Neural cell (in vitro differentiated cells): ENCODE measurements around the gene HOXA10. TPM values are rescaled to one million over a fixed set of nuclear protein-coding genes. Genes with fewer than 3 reads are reported as not detected.

Experiments used
- H2AFZ ChIP-seq: fragments of 200-600, 300-800 bp; sonication (generic), shearing (Covaris generic); 2 replicates; pipeline ENCODE4 v1.6.0; 2014; ENCODE audit warnings: low read depth, mild to moderate bottlenecking, antibody characterized with exemption, low read length, moderate library complexity
- H3F3A ChIP-seq: fragments of 200-600 bp; shearing (Covaris generic); 2 replicates; pipeline ENCODE4 v1.6.1; 2016; ENCODE audit warnings: mild to moderate bottlenecking, moderate library complexity, mixed read lengths, antibody characterized with exemption, low read length; ENCODE audit not compliant: insufficient read depth, poor library complexity, severe bottlenecking
- H3K27ac ChIP-seq: fragments of 200-600, 300-800 bp; sonication (generic), shearing (Covaris generic); 2 replicates; pipeline ENCODE4 v1.5.1; 2014; ENCODE audit warnings: mild to moderate bottlenecking, low read length, moderate library complexity
- H3K27me3 ChIP-seq: fragments of 300-800, 200-600 bp; sonication (generic), shearing (Covaris generic); 2 replicates; pipeline ENCODE4 v1.6.0; 2014; ENCODE audit warnings: mild to moderate bottlenecking, low read depth, low read length, moderate library complexity; ENCODE audit not compliant: insufficient read depth
- H3K36me3 ChIP-seq: fragments of 300-800, 200-600 bp; sonication (generic), shearing (Covaris generic); 2 replicates; pipeline ENCODE4 v1.5.1; 2014; ENCODE audit warnings: mild to moderate bottlenecking, antibody characterized with exemption, low read length, moderate library complexity; ENCODE audit not compliant: insufficient read depth
- H3K4me2 ChIP-seq: fragments of 300-800, 200-600 bp; sonication (generic), shearing (Covaris generic); 2 replicates; pipeline ENCODE4 v1.6.0; 2014; ENCODE audit warnings: mild to moderate bottlenecking, low read length
- H3K4me3 ChIP-seq: fragments of 300-800, 200-600 bp; sonication (generic), shearing (Covaris generic); 2 replicates; pipeline ENCODE4 v1.5.1; 2014; ENCODE audit warnings: mild to moderate bottlenecking, low read length, moderate library complexity
- H3K79me2 ChIP-seq: fragments of 200-600 bp; shearing (Covaris generic); replicated peaks from 2 replicates; pipeline ENCODE4 v1.6.0; 2014; ENCODE audit warnings: mild to moderate bottlenecking, low read length, moderate library complexity; ENCODE audit not compliant: insufficient read depth
- H3K9ac ChIP-seq: fragments of 300-800, 200-600 bp; sonication (generic), shearing (Covaris generic); 2 replicates; pipeline ENCODE4 v1.6.1; 2016; ENCODE audit warnings: mild to moderate bottlenecking, low read length, mixed read lengths
- H3K9me2 ChIP-seq: fragments of 200-600 bp; shearing (Covaris generic); 2 replicates; pipeline ENCODE4 v1.6.1; 2016; ENCODE audit warnings: mild to moderate bottlenecking, low read length, mixed read lengths; ENCODE audit not compliant: insufficient read depth
- H3K9me3 ChIP-seq: fragments of 200-600, 300-800 bp; sonication (generic), shearing (Covaris generic); 2 replicates; pipeline ENCODE4 v1.6.1; 2016; ENCODE audit warnings: mild to moderate bottlenecking, mixed run types, low read length, moderate library complexity, mixed read lengths
- H4K20me1 ChIP-seq: fragments of 200-600 bp; shearing (Covaris generic); 2 replicates; pipeline ENCODE4 v1.6.1; 2016; ENCODE audit warnings: mild to moderate bottlenecking, mixed run types; ENCODE audit not compliant: insufficient read depth
- EP300 ChIP-seq: fragments of 450-650 bp; conservative IDR thresholded peaks from 2 replicates; pipeline ENCODE4 v1.6.1; 2014; ENCODE audit warnings: antibody characterized with exemption, mild to moderate bottlenecking, moderate library complexity; ENCODE audit not compliant: poor library complexity, severe bottlenecking
- EZH2 ChIP-seq: fragments of 200-600, 300-800 bp; shearing (Covaris generic), sonication (generic); IDR thresholded peaks from 2 replicates; pipeline ENCODE4 v1.6.1; 2014; ENCODE audit warnings: antibody characterized with exemption, low read length, borderline replicate concordance, mild to moderate bottlenecking; ENCODE audit not compliant: insufficient read depth, poor library complexity, severe bottlenecking
- MXI1 ChIP-seq: fragments of 450-650 bp; conservative IDR thresholded peaks from 2 replicates; pipeline ENCODE4 v1.6.1; 2014; ENCODE audit warnings: antibody characterized with exemption, mild to moderate bottlenecking; ENCODE audit not compliant: poor library complexity, severe bottlenecking
- POLR2AphosphoS5 ChIP-seq: IDR thresholded peaks from 2 replicates; pipeline ENCODE4 v1.6.1; 2012
- RAD21 ChIP-seq: fragments of 450-650 bp; conservative IDR thresholded peaks from 2 replicates; pipeline ENCODE4 v1.6.1; 2014; ENCODE audit warnings: antibody characterized with exemption, mild to moderate bottlenecking, moderate library complexity
- REST ChIP-seq: IDR thresholded peaks from 2 replicates; pipeline ENCODE4 v1.6.1; 2012; ENCODE audit warnings: borderline replicate concordance
- SMC3 ChIP-seq: fragments of 450-650 bp; conservative IDR thresholded peaks from 2 replicates; pipeline ENCODE4 v1.6.1; 2014; ENCODE audit warnings: antibody characterized with exemption, mild to moderate bottlenecking, moderate library complexity; ENCODE audit not compliant: poor library complexity
- TAF1 ChIP-seq: IDR thresholded peaks from 2 replicates; pipeline ENCODE4 v1.6.1; 2012; ENCODE audit warnings: low read depth
- polyA plus RNA-seq: library from polyadenylated mRNA; depleted of rRNA; stranded (reverse); fragments of >200 nt; gene quantifications from 2 replicates; pipeline ENCODE4 v1.2.3, GENCODE V29; 2014
- TF ChIP-seq, protein P1 (sequence below): fragments of 450-650 bp; IDR thresholded peaks from 2 replicates; pipeline ENCODE4 v1.5.1; 2014; ENCODE audit warnings: antibody characterized with exemption, mild to moderate bottlenecking, moderate library complexity; ENCODE audit not compliant: poor library complexity, severe bottlenecking

Gene HOXA10
- polyA plus RNA-seq, 1 donor from 2014 or later: not detected

- H3F3A ChIP-seq: no peaks in the 10 kb centered on the region
- no peak overlapping the region for H2AFZ ChIP-seq
- H4K20me1 ChIP-seq: no peaks in the 10 kb centered on the region
- H3K27ac ChIP-seq: no peak overlapping the region
- H3K79me2 ChIP-seq: no peaks in the 10 kb centered on the region
- H3K9me2 ChIP-seq: no peaks in the 10 kb centered on the region
- H3K27me3 ChIP-seq: peaks cover 100% of the 10 kb centered on the region
- TF ChIP-seq EP300: no peak
- TF ChIP-seq REST: no peak
- no peak for TF ChIP-seq POLR2AphosphoS5
- no peak for TF ChIP-seq RAD21
- no peak for TF ChIP-seq EZH2
- TF ChIP-seq SMC3: no peak
- TF ChIP-seq, protein P1, sequence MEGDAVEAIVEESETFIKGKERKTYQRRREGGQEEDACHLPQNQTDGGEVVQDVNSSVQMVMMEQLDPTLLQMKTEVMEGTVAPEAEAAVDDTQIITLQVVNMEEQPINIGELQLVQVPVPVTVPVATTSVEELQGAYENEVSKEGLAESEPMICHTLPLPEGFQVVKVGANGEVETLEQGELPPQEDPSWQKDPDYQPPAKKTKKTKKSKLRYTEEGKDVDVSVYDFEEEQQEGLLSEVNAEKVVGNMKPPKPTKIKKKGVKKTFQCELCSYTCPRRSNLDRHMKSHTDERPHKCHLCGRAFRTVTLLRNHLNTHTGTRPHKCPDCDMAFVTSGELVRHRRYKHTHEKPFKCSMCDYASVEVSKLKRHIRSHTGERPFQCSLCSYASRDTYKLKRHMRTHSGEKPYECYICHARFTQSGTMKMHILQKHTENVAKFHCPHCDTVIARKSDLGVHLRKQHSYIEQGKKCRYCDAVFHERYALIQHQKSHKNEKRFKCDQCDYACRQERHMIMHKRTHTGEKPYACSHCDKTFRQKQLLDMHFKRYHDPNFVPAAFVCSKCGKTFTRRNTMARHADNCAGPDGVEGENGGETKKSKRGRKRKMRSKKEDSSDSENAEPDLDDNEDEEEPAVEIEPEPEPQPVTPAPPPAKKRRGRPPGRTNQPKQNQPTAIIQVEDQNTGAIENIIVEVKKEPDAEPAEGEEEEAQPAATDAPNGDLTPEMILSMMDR: no peak
- TF ChIP-seq MXI1: no peak
- no peak for TF ChIP-seq TAF1
- H3K4me3 ChIP-seq: no peak overlapping the region
- no peaks in the 10 kb centered on the region for H3K36me3 ChIP-seq
- H3K4me2 ChIP-seq: no peak overlapping the region
- H3K9me3 ChIP-seq: peaks cover 18% of the 10 kb centered on the region
- no peak overlapping the region for H3K9ac ChIP-seq
Observed at GRCh38 chr7:27166531-27167505, 7.3 kb downstream of the HOXA10 start.

- Histone ChIP-seq H3K36me3 (no peaks in the 10 kb centered on the region), H3K9me3 (peaks cover 18% of the 10 kb centered on the region), H3K79me2 (no peaks in the 10 kb centered on the region), H4K20me1 (no peaks in the 10 kb centered on the region), H3K9ac (no peak overlapping the region), H3K27ac (no peak overlapping the region), H3K4me3 (no peak overlapping the region), H3K27me3 (peaks cover 100% of the 10 kb centered on the region), H3K4me2 (no peak overlapping the region), H3K9me2 (no peaks in the 10 kb centered on the region), H3F3A (no peaks in the 10 kb centered on the region), H2AFZ (no peak overlapping the region)
- TF ChIP-seq EZH2 (no peak), TAF1 (no peak), POLR2AphosphoS5 (no peak), EP300 (no peak), RAD21 (no peak), MXI1 (no peak), SMC3 (no peak), REST (no peak)
- TF ChIP-seq, protein P1: no peak
Observed at GRCh38 chr7:27165996-27166530, 8.1 kb downstream of the HOXA10 start.
